Adrenal gland (tissue), 5 donors: ENCODE measurements around the gene SULF2.

Experiments
- POLR2A ChIP-seq, 2 donors: fragments of 450-650 bp; IDR thresholded peaks; one replicate each; pipeline ENCODE4 v1.6.1; 2017; ENCODE audit warnings: antibody characterized with exemption in 2 of 2, mild to moderate bottlenecking in 2 of 2, moderate library complexity in 1 of 2
- TF ChIP-seq, protein P1 (sequence below), 6 experiments: fragments of 450-650 bp in 4 of 6; fragments of 200-600 bp in 2 of 6; sonication (generic) in 1 of 6; IDR thresholded peaks; 1 replicate in 5 of 6; 2 replicates in 1 of 6; pipeline versions ENCODE4 v1.5.1 to v1.8.0; 2016 to 2021; ENCODE audit warnings: antibody characterized with exemption in 6 of 6, mild to moderate bottlenecking in 2 of 6, moderate library complexity in 1 of 6
- donor health status: DM: no; HTN: no; CAD: no.

DNA sequence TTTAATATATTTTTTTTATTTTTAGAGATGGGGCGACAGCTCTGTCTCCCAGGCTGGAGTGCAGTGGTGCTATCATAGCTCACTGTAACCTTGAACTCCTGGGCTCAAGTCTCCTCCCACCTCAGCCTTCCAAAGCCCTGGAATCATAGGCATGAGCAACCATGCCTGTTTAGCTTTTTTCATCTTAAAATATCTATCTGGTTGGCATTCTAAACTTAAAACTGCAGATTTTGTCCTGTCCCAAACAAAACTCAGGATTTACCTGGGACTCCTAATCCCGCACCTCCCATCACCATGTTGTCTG lies 124.7 kb downstream of the SULF2 start:
- TF ChIP-seq, protein P1, sequence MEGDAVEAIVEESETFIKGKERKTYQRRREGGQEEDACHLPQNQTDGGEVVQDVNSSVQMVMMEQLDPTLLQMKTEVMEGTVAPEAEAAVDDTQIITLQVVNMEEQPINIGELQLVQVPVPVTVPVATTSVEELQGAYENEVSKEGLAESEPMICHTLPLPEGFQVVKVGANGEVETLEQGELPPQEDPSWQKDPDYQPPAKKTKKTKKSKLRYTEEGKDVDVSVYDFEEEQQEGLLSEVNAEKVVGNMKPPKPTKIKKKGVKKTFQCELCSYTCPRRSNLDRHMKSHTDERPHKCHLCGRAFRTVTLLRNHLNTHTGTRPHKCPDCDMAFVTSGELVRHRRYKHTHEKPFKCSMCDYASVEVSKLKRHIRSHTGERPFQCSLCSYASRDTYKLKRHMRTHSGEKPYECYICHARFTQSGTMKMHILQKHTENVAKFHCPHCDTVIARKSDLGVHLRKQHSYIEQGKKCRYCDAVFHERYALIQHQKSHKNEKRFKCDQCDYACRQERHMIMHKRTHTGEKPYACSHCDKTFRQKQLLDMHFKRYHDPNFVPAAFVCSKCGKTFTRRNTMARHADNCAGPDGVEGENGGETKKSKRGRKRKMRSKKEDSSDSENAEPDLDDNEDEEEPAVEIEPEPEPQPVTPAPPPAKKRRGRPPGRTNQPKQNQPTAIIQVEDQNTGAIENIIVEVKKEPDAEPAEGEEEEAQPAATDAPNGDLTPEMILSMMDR (IDR thresholded peaks at IDR 0.05) = no peak
- no peak for TF ChIP-seq POLR2A (IDR thresholded peaks at IDR 0.05)
